Mesendoderm (in vitro differentiated cells): ENCODE results near the gene GOLIM4.

Experiments
- DNase-seq: peaks from one replicate; pipeline ENCODE4 v3.0.0; 2013
- H2AK5ac ChIP-seq: 2 replicates; pipeline ENCODE4 v1.6.1; 2013; ENCODE audit warnings: low read length, inconsistent platforms
- H2BK120ac ChIP-seq: 2 replicates; pipeline ENCODE4 v1.6.1; 2013; ENCODE audit warnings: low read depth, mild to moderate bottlenecking, low read length, moderate library complexity, mixed read lengths
- H2BK15ac ChIP-seq: replicated peaks from 2 replicates; pipeline ENCODE4 v1.6.1; 2013; ENCODE audit warnings: low read depth, mild to moderate bottlenecking, moderate library complexity
- H2BK5ac ChIP-seq: 2 replicates; pipeline ENCODE4 v1.6.1; 2013; ENCODE audit warnings: low read length, inconsistent platforms
- H3K18ac ChIP-seq: 2 replicates; pipeline ENCODE4 v1.6.1; 2013; ENCODE audit warnings: mild to moderate bottlenecking, low read length, mixed read lengths
- H3K23ac ChIP-seq: one replicate; pipeline ENCODE4 v1.6.1; 2013; ENCODE audit warnings: low read length
- H3K27ac ChIP-seq: 2 replicates; pipeline ENCODE4 v1.5.1; 2013; ENCODE audit warnings: low read depth, mild to moderate bottlenecking, inconsistent platforms, low read length, moderate library complexity
- H3K27me3 ChIP-seq: 2 replicates; pipeline ENCODE4 v1.6.1; 2013; ENCODE audit warnings: low read length, control low read depth, mild to moderate bottlenecking, inconsistent platforms; ENCODE audit not compliant: insufficient read depth, poor library complexity
- H3K36me3 ChIP-seq: 2 replicates; pipeline ENCODE4 v1.6.1; 2013; ENCODE audit warnings: low read length, inconsistent platforms; ENCODE audit not compliant: control insufficient read depth, insufficient read depth
- H3K4ac ChIP-seq: one replicate; pipeline ENCODE4 v1.6.1; 2013; ENCODE audit warnings: low read depth, mild to moderate bottlenecking, low read length, moderate library complexity
- H3K4me1 ChIP-seq: 2 replicates; pipeline ENCODE4 v1.6.1; 2013; ENCODE audit warnings: low read depth, low read length, inconsistent platforms; ENCODE audit not compliant: control insufficient read depth
- H3K4me2 ChIP-seq: 2 replicates; pipeline ENCODE4 v1.6.1; 2013; ENCODE audit warnings: low read length
- H3K4me3 ChIP-seq: 2 replicates; pipeline ENCODE4 v1.5.1; 2013; ENCODE audit warnings: mild to moderate bottlenecking, low read length
- H3K56ac ChIP-seq: one replicate; pipeline ENCODE4 v1.6.1; 2013; ENCODE audit warnings: low read length
- H3K79me1 ChIP-seq: 2 replicates; pipeline ENCODE4 v1.6.1; 2013; ENCODE audit warnings: low read length, inconsistent platforms
- H3K79me2 ChIP-seq: 2 replicates; pipeline ENCODE4 v1.6.1; 2013; ENCODE audit warnings: mild to moderate bottlenecking, low read length; ENCODE audit not compliant: control insufficient read depth, insufficient read depth
- H3K9ac ChIP-seq: 2 replicates; pipeline ENCODE4 v1.6.1; 2013; ENCODE audit warnings: low read length, inconsistent platforms
- H4K5ac ChIP-seq: one replicate; pipeline ENCODE4 v1.6.1; 2013; ENCODE audit warnings: low read length
- H4K8ac ChIP-seq: one replicate; pipeline ENCODE4 v1.6.1; 2013; ENCODE audit warnings: low read depth, mild to moderate bottlenecking, control low read depth, low read length, moderate library complexity
- WGBS: extraction: QIAGEN DNeasy Blood & Tissue Kit; methylation state at CpG from one replicate; pipeline ENCODE4 v1.1.7; 2013; ENCODE audit warnings: low lambda C conversion rate, missing lambda C conversion rate; ENCODE audit not compliant: insufficient coverage; ENCODE audit errors: extremely low coverage; 5-methylcytosine and 5-hydroxymethylcytosine counted together

The GOLIM4 gene

DNA sequence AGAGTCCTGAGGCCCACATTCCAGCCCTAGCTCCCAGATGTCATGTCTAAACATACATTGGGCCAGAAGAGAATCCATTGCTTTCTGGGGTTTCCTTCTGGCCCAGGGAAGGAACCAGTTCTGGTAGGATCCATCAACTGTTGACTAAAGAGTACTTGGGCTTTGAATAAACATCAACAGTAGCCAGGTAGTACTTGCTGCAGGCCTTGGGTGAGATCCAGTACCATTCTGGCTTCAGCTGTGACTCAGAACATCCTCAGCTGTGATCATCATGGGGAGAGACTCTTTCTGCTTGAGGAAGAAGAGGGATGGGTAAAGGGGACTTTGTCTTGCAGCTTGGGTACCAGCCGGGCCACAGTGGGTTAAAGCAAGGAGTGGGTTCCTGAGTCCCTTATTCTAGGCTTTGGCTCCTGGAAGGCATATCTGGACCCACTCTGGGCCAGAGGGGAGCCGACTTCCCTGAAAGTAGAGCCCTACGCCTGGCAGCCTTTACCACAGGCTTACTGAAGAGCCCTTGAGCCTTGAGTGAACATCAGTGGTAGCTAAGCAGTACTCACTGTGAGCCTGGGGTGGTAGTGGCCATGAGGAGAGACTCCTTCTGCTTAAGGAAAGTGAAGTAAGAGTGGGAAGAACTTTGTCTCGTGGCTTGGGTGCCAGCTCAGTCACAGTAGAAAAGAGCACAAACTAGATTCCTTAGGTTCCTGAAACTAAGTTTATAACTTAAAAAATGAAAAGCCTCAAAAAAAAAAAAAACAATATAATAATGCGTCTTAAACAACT, 128.3 kb downstream of the GOLIM4 start:
- Histone ChIP-seq H2BK120ac (no peak overlapping the region), H3K79me2 (no peaks in the 10 kb centered on the region), H2BK15ac (no peak overlapping the region), H3K4me1 (no peaks in the 10 kb centered on the region), H3K4ac (no peak overlapping the region), H3K27me3 (no peaks in the 10 kb centered on the region), H2BK5ac (no peak overlapping the region), H3K79me1 (no peaks in the 10 kb centered on the region), H3K4me3 (no peak overlapping the region), H3K23ac (no peak overlapping the region), H4K5ac (no peak overlapping the region), H2AK5ac (no peak overlapping the region), H3K36me3 (no peaks in the 10 kb centered on the region), H3K56ac (no peak overlapping the region), H3K9ac (no peak overlapping the region), H4K8ac (no peak overlapping the region), H3K18ac (no peak overlapping the region), H3K4me2 (no peak overlapping the region), H3K27ac (no peak overlapping the region)
- WGBS, result no CpG with 5 or more reads among the region's 5 CpGs
- DNase-seq, result no peak
